ENCODE data around the gene ATG2B.

Gene ATG2B

GRCh38 chr14:96384740-96385139 is 21.6 kb upstream of the ATG2B start:
- H3K9me3 ChIP-seq (ENCODE audit: insufficient read depth, low read length, severe bottlenecking) = no peaks in the 10 kb centered on the region
- no peaks in the 10 kb centered on the region for H3K79me2 ChIP-seq (ENCODE audit: insufficient read depth, low read length)
- H3K27ac ChIP-seq (ENCODE audit: low read length) = no peak overlapping the region
- no peak overlapping the region for H3K9ac ChIP-seq (ENCODE audit: low read depth, low read length)
- no peak overlapping the region for H3K4me2 ChIP-seq (ENCODE audit: insufficient read depth, low read length)
- peaks cover 34% of the 10 kb centered on the region for H3K36me3 ChIP-seq (ENCODE audit: insufficient read depth, low read length)
- H3K4me1 ChIP-seq (ENCODE audit: insufficient read depth, low read length) = no peaks in the 10 kb centered on the region
- H4K20me1 ChIP-seq (ENCODE audit: insufficient read depth, low read length) = no peaks in the 10 kb centered on the region
- TF ChIP-seq CTCF (IDR thresholded peaks at IDR 0.05; ENCODE audit: borderline replicate concordance, extremely low read depth, low read length, poor library complexity, severe bottlenecking) (no peak), EZH2 (IDR thresholded peaks at IDR 0.05; ENCODE audit: borderline replicate concordance, low read depth, low read length, severe bottlenecking) (no peak)
- ATAC-seq (ENCODE audit: insufficient read depth, low read depth) = no peak
- H2AFZ ChIP-seq (ENCODE audit: low read depth, low read length) = no peak overlapping the region
- no peak overlapping the region for H3K4me3 ChIP-seq (ENCODE audit: low read depth in 1 of 2, low read length in 2 of 2)
- DNase-seq = no peak
- no peaks in the 10 kb centered on the region for H3K27me3 ChIP-seq (ENCODE audit: insufficient read depth, low read length, poor library complexity)

GRCh38 chr14:96384053-96384452 is 20.9 kb upstream of the ATG2B start:
- H3K4me1 ChIP-seq (ENCODE audit: insufficient read depth, low read length) = no peaks in the 10 kb centered on the region
- H3K36me3 ChIP-seq (ENCODE audit: insufficient read depth, low read length) = peaks cover 34% of the 10 kb centered on the region
- H2AFZ ChIP-seq (ENCODE audit: low read depth, low read length) = no peak overlapping the region
- H4K20me1 ChIP-seq (ENCODE audit: insufficient read depth, low read length) = no peaks in the 10 kb centered on the region
- ATAC-seq (ENCODE audit: insufficient read depth, low read depth) (no peak), DNase-seq (no peak)
- H3K27me3 ChIP-seq (ENCODE audit: insufficient read depth, low read length, poor library complexity) = no peaks in the 10 kb centered on the region
- TF ChIP-seq CTCF (IDR thresholded peaks at IDR 0.05; ENCODE audit: borderline replicate concordance, extremely low read depth, low read length, poor library complexity, severe bottlenecking) (no peak), EZH2 (IDR thresholded peaks at IDR 0.05; ENCODE audit: borderline replicate concordance, low read depth, low read length, severe bottlenecking) (no peak)
- H3K4me3 ChIP-seq (ENCODE audit: low read depth in 1 of 2, low read length in 2 of 2) = no peak overlapping the region
- H3K9me3 ChIP-seq (ENCODE audit: insufficient read depth, low read length, severe bottlenecking) = no peaks in the 10 kb centered on the region
- H3K27ac ChIP-seq (ENCODE audit: low read length) = no peak overlapping the region
- no peak overlapping the region for H3K4me2 ChIP-seq (ENCODE audit: insufficient read depth, low read length)
- H3K79me2 ChIP-seq (ENCODE audit: insufficient read depth, low read length) = no peaks in the 10 kb centered on the region
- no peak overlapping the region for H3K9ac ChIP-seq (ENCODE audit: low read depth, low read length)

- no peak overlapping the region for H3K4me2 ChIP-seq (ENCODE audit: insufficient read depth, low read length)
- no peak overlapping the region for H2AFZ ChIP-seq (ENCODE audit: low read depth, low read length)
- TF ChIP-seq EZH2 (IDR thresholded peaks at IDR 0.05; ENCODE audit: borderline replicate concordance, low read depth, low read length, severe bottlenecking) (no peak), CTCF (IDR thresholded peaks at IDR 0.05; ENCODE audit: borderline replicate concordance, extremely low read depth, low read length, poor library complexity, severe bottlenecking) (no peak)
- peaks cover 34% of the 10 kb centered on the region for H3K36me3 ChIP-seq (ENCODE audit: insufficient read depth, low read length)
- no peak overlapping the region for H3K4me3 ChIP-seq (ENCODE audit: low read depth in 1 of 2, low read length in 2 of 2)
- DNase-seq = no peak
- peaks cover 5% of the 10 kb centered on the region; the same call in 1 of the 2 replicates for H3K79me2 ChIP-seq (ENCODE audit: insufficient read depth, low read length)
- no peaks in the 10 kb centered on the region for H3K9me3 ChIP-seq (ENCODE audit: insufficient read depth, low read length, severe bottlenecking)
- no peak overlapping the region for H3K9ac ChIP-seq (ENCODE audit: low read depth, low read length)
- no peaks in the 10 kb centered on the region for H3K27me3 ChIP-seq (ENCODE audit: insufficient read depth, low read length, poor library complexity)
- H3K4me1 ChIP-seq (ENCODE audit: insufficient read depth, low read length) = no peaks in the 10 kb centered on the region
- ATAC-seq (ENCODE audit: insufficient read depth, low read depth) = no peak
- H4K20me1 ChIP-seq (ENCODE audit: insufficient read depth, low read length) = no peaks in the 10 kb centered on the region; the same call in 1 of the 2 replicates
- no peak overlapping the region for H3K27ac ChIP-seq (ENCODE audit: low read length)
Measured at GRCh38 chr14:96383445-96383844, 20.3 kb upstream of the ATG2B start.

GRCh38 chr14:96380735-96381134 is 17.6 kb upstream of the ATG2B start:
- no peak overlapping the region for H3K9ac ChIP-seq (ENCODE audit: low read depth, low read length)
- no peak overlapping the region for H3K27ac ChIP-seq (ENCODE audit: low read length)
- no peaks in the 10 kb centered on the region for H3K4me1 ChIP-seq (ENCODE audit: insufficient read depth, low read length)
- no peaks in the 10 kb centered on the region for H3K27me3 ChIP-seq (ENCODE audit: insufficient read depth, low read length, poor library complexity)
- TF ChIP-seq CTCF (IDR thresholded peaks at IDR 0.05; ENCODE audit: borderline replicate concordance, extremely low read depth, low read length, poor library complexity, severe bottlenecking) (no peak), EZH2 (IDR thresholded peaks at IDR 0.05; ENCODE audit: borderline replicate concordance, low read depth, low read length, severe bottlenecking) (no peak)
- H4K20me1 ChIP-seq (ENCODE audit: insufficient read depth, low read length) = no peaks in the 10 kb centered on the region; the same call in 1 of the 2 replicates
- no peaks in the 10 kb centered on the region for H3K9me3 ChIP-seq (ENCODE audit: insufficient read depth, low read length, severe bottlenecking)
- H3K4me3 ChIP-seq (ENCODE audit: low read depth in 1 of 2, low read length in 2 of 2) = no peak overlapping the region
- H3K79me2 ChIP-seq (ENCODE audit: insufficient read depth, low read length) = peaks cover 8% of the 10 kb centered on the region; the same call in 1 of the 2 replicates
- no peak for DNase-seq
- peaks cover 31% of the 10 kb centered on the region for H3K36me3 ChIP-seq (ENCODE audit: insufficient read depth, low read length)
- H2AFZ ChIP-seq (ENCODE audit: low read depth, low read length) = no peak overlapping the region
- ATAC-seq (ENCODE audit: insufficient read depth, low read depth) = no peak
- H3K4me2 ChIP-seq (ENCODE audit: insufficient read depth, low read length) = no peak overlapping the region

Data from DND-41 (cell line).